GM23248 (cell line): ENCODE data around the gene MSANTD2.

Source experiments
- EZH2 ChIP-seq: fragments of 200-600 bp; sonication (generic); IDR thresholded peaks from 2 replicates; pipeline ENCODE4 v1.6.1; 2018; ENCODE audit warnings: antibody characterized with exemption, mild to moderate bottlenecking; ENCODE audit not compliant: insufficient read depth, poor library complexity, severe bottlenecking
- EZH2phosphoT487 ChIP-seq: fragments of 200-600 bp; sonication (generic); IDR thresholded peaks from 2 replicates; pipeline ENCODE4 v1.6.1; 2018; ENCODE audit warnings: antibody characterized with exemption, moderate library complexity, mild to moderate bottlenecking, low read depth; ENCODE audit not compliant: insufficient read depth

DNA sequence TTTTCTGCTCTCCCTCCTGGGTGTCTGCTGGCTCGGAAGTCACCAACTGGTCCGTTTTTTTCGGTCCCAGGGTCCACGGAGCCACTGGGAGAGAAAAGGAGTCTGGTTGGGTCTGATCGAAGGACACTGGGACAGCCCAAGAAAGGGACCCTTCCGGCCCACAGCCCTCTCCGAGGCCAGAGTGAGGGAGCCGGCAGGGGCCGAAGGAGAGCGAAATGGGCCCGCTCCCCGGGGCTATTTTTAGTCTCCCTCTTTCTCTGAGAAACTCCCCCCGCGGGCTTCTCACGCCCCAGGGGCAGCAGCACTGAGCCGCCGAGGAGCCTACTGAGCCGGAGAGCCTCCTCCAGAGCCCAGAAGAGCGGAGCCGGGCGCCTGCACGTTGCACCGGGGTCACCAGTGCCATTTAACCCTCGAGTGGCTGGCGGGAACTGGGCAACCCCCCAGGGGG, 40.0 kb downstream of the MSANTD2 start:
- no peak for TF ChIP-seq EZH2
- TF ChIP-seq EZH2phosphoT487: no peak
